ENCODE results near the gene ORC5.

Gene ORC5

GRCh38 chr7:104124469-104124868 is 83.3 kb downstream of the ORC5 start:
- TF ChIP-seq GATA2 (IDR thresholded peaks at IDR 0.05; ENCODE audit: low read depth, low read length) = peak; percentile 23
- TF ChIP-seq GATA3 (IDR thresholded peaks at IDR 0.05; ENCODE audit: low read depth, low read length) = no peak

- TF ChIP-seq GATA3 (IDR thresholded peaks at IDR 0.05; ENCODE audit: low read depth, low read length) (no peak), GATA2 (IDR thresholded peaks at IDR 0.05; ENCODE audit: low read depth, low read length) (no peak)
These were observed 84.0 kb downstream of the ORC5 start for GRCh38 chr7:104123786-104124185.

GRCh38 chr7:104113788-104114187 is 94.0 kb downstream of the ORC5 start:
- TF ChIP-seq GATA3 (IDR thresholded peaks at IDR 0.05; ENCODE audit: low read depth, low read length) (no peak), GATA2 (IDR thresholded peaks at IDR 0.05; ENCODE audit: low read depth, low read length) (no peak)

GRCh38 chr7:104112623-104113022 is 95.2 kb downstream of the ORC5 start:
- TF ChIP-seq GATA2 (IDR thresholded peaks at IDR 0.05; ENCODE audit: low read depth, low read length) (no peak), GATA3 (IDR thresholded peaks at IDR 0.05; ENCODE audit: low read depth, low read length) (no peak)

- no peak for TF ChIP-seq GATA2 (IDR thresholded peaks at IDR 0.05; ENCODE audit: low read depth, low read length)
- no peak for TF ChIP-seq GATA3 (IDR thresholded peaks at IDR 0.05; ENCODE audit: low read depth, low read length)
These were observed 96.5 kb downstream of the ORC5 start for GRCh38 chr7:104111271-104111670.

- TF ChIP-seq GATA3 (IDR thresholded peaks at IDR 0.05; ENCODE audit: low read depth, low read length) = no peak
These were observed 101.5 kb downstream of the ORC5 start for GRCh38 chr7:104106108-104106905.

GRCh38 chr7:104098890-104099289 is 108.9 kb downstream of the ORC5 start:
- TF ChIP-seq GATA2 (IDR thresholded peaks at IDR 0.05; ENCODE audit: low read depth, low read length) (no peak), GATA3 (IDR thresholded peaks at IDR 0.05; ENCODE audit: low read depth, low read length) (no peak)

GRCh38 chr7:104096683-104097082 is 111.1 kb downstream of the ORC5 start:
- TF ChIP-seq GATA2 (IDR thresholded peaks at IDR 0.05; ENCODE audit: low read depth, low read length) = no peak
- TF ChIP-seq GATA3 (IDR thresholded peaks at IDR 0.05; ENCODE audit: low read depth, low read length) = no peak

- TF ChIP-seq GATA3 (IDR thresholded peaks at IDR 0.05; ENCODE audit: low read depth, low read length) (no peak), GATA2 (IDR thresholded peaks at IDR 0.05; ENCODE audit: low read depth, low read length) (no peak)
These were observed 114.7 kb downstream of the ORC5 start for GRCh38 chr7:104093127-104093526.

GRCh38 chr7:104091242-104091641 is 116.6 kb downstream of the ORC5 start:
- TF ChIP-seq GATA3 (IDR thresholded peaks at IDR 0.05; ENCODE audit: low read depth, low read length) (no peak), GATA2 (IDR thresholded peaks at IDR 0.05; ENCODE audit: low read depth, low read length) (no peak)

- TF ChIP-seq GATA3 (IDR thresholded peaks at IDR 0.05; ENCODE audit: low read depth, low read length) (no peak), GATA2 (IDR thresholded peaks at IDR 0.05; ENCODE audit: low read depth, low read length) (no peak)
These were observed 118.2 kb downstream of the ORC5 start for GRCh38 chr7:104089612-104090011.

- TF ChIP-seq GATA3 (IDR thresholded peaks at IDR 0.05; ENCODE audit: low read depth, low read length) = no peak
- TF ChIP-seq GATA2 (IDR thresholded peaks at IDR 0.05; ENCODE audit: low read depth, low read length) = no peak
These were observed 118.8 kb downstream of the ORC5 start for GRCh38 chr7:104089061-104089460.

Data from SH-SY5Y (cell line).